ENCODE results near the gene CDKN2AIP.
A peak's percentile ranks its signal among the peaks of the same experiment; 100 is the strongest.

The CDKN2AIP gene, protein sequence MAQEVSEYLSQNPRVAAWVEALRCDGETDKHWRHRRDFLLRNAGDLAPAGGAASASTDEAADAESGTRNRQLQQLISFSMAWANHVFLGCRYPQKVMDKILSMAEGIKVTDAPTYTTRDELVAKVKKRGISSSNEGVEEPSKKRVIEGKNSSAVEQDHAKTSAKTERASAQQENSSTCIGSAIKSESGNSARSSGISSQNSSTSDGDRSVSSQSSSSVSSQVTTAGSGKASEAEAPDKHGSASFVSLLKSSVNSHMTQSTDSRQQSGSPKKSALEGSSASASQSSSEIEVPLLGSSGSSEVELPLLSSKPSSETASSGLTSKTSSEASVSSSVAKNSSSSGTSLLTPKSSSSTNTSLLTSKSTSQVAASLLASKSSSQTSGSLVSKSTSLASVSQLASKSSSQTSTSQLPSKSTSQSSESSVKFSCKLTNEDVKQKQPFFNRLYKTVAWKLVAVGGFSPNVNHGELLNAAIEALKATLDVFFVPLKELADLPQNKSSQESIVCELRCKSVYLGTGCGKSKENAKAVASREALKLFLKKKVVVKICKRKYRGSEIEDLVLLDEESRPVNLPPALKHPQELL

DNA sequence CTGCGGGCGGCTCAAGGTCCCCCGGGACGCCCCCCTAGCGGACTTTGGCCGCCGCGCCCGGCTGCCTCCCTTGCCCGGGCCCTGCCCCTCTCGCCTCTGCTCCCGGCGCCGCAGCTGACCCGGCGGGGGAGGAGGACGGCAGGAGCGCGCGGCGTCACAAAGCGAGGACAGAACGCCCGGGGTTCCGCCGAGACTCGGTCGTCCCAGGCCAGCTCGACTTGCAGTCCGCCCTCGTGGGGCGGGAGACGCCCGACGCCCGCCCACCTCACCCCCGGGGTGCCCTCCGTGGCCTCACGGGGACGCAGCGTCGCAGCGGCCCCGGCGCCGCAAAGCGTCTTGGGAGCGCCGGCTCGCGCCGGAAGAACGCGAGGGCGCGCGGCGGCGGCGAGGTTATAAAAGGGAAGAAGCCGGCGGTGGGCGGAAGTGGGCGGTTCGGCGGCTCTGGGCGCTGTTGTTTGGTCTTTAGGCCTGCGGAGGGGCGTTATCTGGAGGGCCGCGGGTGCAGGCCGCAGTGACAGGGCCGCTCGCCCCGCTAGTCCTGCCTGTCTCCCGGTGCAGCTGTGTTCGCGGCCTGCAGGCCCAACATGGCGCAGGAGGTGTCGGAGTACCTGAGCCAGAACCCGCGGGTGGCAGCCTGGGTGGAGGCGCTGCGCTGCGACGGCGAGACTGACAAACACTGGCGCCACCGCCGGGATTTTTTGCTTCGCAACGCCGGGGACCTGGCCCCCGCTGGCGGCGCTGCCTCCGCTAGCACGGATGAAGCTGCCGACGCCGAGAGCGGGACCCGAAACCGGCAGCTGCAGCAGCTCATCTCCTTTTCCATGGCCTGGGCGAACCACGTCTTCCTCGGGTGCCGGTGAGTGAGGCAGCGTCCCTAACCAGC lies at the start of gene CDKN2AIP:
Gene CDKN2AIP (plus strand): TSS at position 423 of the 883 bp plus-strand sequence. CDS start 162 bp downstream, at position 585.
- Histone ChIP-seq H3K27ac (peak within 1 kb of the TSS; percentile 93 to 98), H3K27me3 (no peaks in the 10 kb centered on the region), H3K4me3 (peak within 1 kb of the TSS; percentile 84 to 97), H3K36me3 (peaks cover 21 to 30% (median 22%) of the 10 kb centered on the region in 3 donors), H3K9me3 (no peaks in the 10 kb centered on the region), H3K4me1 (peaks cover 0 to 50% (median 27%) of the 10 kb centered on the region in 4 donors)
- intact Hi-C loops (cut with DNase I; ENCODE audit: low total_unique reads), result loop anchor here (2.0 to 10.0 kb wide), 2 partner anchors 60 to 210 kb away; partner anchors contain the start of genes ING2, RWDD4 and TRAPPC11
- TF ChIP-seq, protein P1, sequence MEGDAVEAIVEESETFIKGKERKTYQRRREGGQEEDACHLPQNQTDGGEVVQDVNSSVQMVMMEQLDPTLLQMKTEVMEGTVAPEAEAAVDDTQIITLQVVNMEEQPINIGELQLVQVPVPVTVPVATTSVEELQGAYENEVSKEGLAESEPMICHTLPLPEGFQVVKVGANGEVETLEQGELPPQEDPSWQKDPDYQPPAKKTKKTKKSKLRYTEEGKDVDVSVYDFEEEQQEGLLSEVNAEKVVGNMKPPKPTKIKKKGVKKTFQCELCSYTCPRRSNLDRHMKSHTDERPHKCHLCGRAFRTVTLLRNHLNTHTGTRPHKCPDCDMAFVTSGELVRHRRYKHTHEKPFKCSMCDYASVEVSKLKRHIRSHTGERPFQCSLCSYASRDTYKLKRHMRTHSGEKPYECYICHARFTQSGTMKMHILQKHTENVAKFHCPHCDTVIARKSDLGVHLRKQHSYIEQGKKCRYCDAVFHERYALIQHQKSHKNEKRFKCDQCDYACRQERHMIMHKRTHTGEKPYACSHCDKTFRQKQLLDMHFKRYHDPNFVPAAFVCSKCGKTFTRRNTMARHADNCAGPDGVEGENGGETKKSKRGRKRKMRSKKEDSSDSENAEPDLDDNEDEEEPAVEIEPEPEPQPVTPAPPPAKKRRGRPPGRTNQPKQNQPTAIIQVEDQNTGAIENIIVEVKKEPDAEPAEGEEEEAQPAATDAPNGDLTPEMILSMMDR (IDR thresholded peaks at IDR 0.05), result peak in 1 of 2 experiments; percentile 8
- peak; percentile 91 to 96 for DNase-seq

DNA sequence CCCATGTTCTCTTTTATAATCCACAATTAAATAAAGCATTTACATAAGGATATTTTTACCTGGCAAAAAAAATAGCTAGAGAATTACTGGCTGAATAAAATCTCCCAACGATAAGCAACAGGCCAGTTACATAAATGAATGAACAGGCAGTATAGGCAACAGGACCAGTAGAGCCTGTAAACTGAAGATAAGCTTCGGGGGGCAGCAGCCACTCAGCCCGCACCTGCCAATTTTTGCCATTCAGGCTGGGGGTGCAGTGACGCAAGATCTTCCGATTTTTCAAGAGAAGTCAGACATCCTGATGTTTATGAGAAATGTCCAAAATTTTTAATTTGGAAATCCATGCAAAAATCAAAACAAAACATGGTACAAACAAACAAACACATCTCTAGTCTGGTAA lies 49.0 kb upstream of the CDKN2AIP start:
- intact Hi-C loops (cut with DNase I; ENCODE audit: low total_unique reads), result no loop called here
- peak in 1 of 2 donors; percentile 42 for DNase-seq
- Histone ChIP-seq H3K36me3 (no peaks in the 10 kb centered on the region), H3K9me3 (no peaks in the 10 kb centered on the region), H3K4me3 (no peak overlapping the region), H3K27me3 (peaks cover 0 to 5% of the 10 kb centered on the region in 2 donors), H3K27ac (no peak overlapping the region), H3K4me1 (peaks cover 0 to 13% (median 9%) of the 10 kb centered on the region in 4 donors)
- TF ChIP-seq, protein P1 (IDR thresholded peaks at IDR 0.05), result no peak

DNA sequence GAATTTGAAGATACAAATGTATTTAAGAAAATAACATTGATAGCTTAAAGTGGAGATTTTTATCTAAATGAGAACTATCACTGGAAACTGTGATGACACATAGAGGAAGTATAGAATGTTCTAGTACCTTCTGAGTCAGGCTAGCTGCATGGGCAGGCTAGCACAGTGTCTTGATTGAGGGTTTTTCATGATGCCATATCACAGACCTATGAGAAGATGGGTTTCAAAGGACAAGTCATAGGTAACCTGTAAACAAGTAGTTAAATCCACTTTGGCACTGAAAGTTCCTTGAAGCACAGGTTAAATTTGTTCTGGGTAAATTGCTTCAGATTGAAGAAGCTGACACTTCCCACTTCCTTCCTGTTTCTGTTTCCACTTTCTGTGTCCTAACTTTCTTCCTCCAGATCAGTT lies 48.2 kb upstream of the CDKN2AIP start:
- Histone ChIP-seq H3K27me3 (peaks cover 0 to 5% of the 10 kb centered on the region in 2 donors), H3K9me3 (no peaks in the 10 kb centered on the region), H3K4me3 (no peak overlapping the region), H3K4me1 (peaks cover 0 to 13% (median 9%) of the 10 kb centered on the region in 4 donors), H3K27ac (no peak overlapping the region), H3K36me3 (no peaks in the 10 kb centered on the region)
- intact Hi-C loops (cut with DNase I; ENCODE audit: low total_unique reads), result no loop called here
- TF ChIP-seq, protein P1 (IDR thresholded peaks at IDR 0.05), result no peak
- DNase-seq, result peak in 1 of 2 donors; percentile 4

DNA sequence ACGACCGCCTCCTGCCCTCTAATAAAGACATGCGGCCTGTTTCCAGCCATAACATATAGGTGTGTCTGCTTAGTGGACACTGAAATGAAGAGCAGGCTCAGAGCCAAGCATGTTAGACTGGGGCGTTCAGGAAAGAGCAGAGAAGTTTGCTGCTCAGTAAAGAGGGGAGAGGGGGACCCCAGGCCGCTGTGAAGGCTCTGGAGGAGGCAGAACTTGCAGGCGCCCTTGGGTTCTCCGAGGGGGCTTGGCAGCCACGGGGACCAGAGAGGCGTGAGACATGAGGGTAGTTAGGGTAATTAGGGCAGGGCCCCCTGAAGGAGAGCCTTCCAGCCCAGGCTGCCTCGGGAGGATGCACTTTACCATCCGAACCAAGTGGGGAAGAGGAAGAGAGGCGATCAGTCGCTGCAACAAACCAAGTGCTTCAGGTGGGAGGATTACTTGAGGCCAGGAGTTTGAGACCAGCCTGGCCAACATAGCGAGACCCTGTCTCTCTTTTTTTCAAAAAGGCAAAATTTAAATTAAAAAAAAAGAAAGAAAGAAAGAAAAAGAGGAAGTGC lies 46.6 kb upstream of the CDKN2AIP start:
- Histone ChIP-seq H3K9me3 (no peaks in the 10 kb centered on the region), H3K27me3 (peaks cover 0 to 5% of the 10 kb centered on the region in 2 donors), H3K4me1 (peaks cover 0 to 13% (median 9%) of the 10 kb centered on the region in 4 donors), H3K27ac (peak overlapping the region in 1 of 2 donors; percentile 40), H3K4me3 (peak overlapping the region; percentile 50 to 58), H3K36me3 (no peaks in the 10 kb centered on the region)
- TF ChIP-seq, protein P1 (IDR thresholded peaks at IDR 0.05), result no peak
- no peak for DNase-seq
- intact Hi-C loops (cut with DNase I; ENCODE audit: low total_unique reads), result no loop called here
